Keratinocyte (primary cell): ENCODE measurements around the gene PTCHD1. TPM values are rescaled to one million over a fixed set of nuclear protein-coding genes. Genes with fewer than 3 reads are reported as not detected.

Experiments
- DNase-seq: peaks from one replicate; pipeline ENCODE4 v3.0.0-alpha.2; 2011; ENCODE audit warnings: low read depth, missing footprints, low spot score
- FAIRE-seq: peaks from 2 replicates; lab custom pipeline; 2011; peaks lifted over from hg19 to GRCh38; lab: Jason Lieb, UNC
- H2AFZ ChIP-seq: 2 replicates; pipeline ENCODE4 v1.6.0; 2012; ENCODE audit warnings: low read length, control low read depth, inconsistent platforms; ENCODE audit not compliant: control insufficient read depth
- H3K27ac ChIP-seq: 2 replicates; pipeline ENCODE4 v1.5.1; 2011; ENCODE audit warnings: low read length; ENCODE audit not compliant: control insufficient read depth, insufficient read depth
- H3K27me3 ChIP-seq: 3 replicates; pipeline ENCODE4 v1.6.0; 2011; ENCODE audit warnings: low read length; ENCODE audit not compliant: control insufficient read depth, insufficient read depth; ENCODE audit errors: extremely low read depth
- H3K36me3 ChIP-seq, 2 experiments: 2 replicates in 1 of 2; 3 replicates in 1 of 2; pipeline ENCODE4 v1.5.1; 2011; ENCODE audit warnings: low read length in 2 of 2, mild to moderate bottlenecking in 1 of 2; ENCODE audit not compliant: control insufficient read depth in 2 of 2, insufficient read depth in 2 of 2; ENCODE audit errors: extremely low read depth in 1 of 2
- H3K4me1 ChIP-seq: 3 replicates; pipeline ENCODE4 v1.5.1; 2011; ENCODE audit warnings: low read length; ENCODE audit not compliant: control insufficient read depth, insufficient read depth; ENCODE audit errors: extremely low read depth
- H3K4me2 ChIP-seq: 3 replicates; pipeline ENCODE4 v1.6.0; 2011; ENCODE audit warnings: low read depth, low read length; ENCODE audit not compliant: control insufficient read depth, insufficient read depth; ENCODE audit errors: extremely low read depth
- H3K4me3 ChIP-seq, 3 experiments: fragments of 200-600 bp in 1 of 3; sonication (generic) in 1 of 3; 2 replicates in 2 of 3; 3 replicates in 1 of 3; pipeline ENCODE4 v1.5.1; 2011 to 2016; ENCODE audit warnings: low read length in 3 of 3, mild to moderate bottlenecking in 3 of 3, control low read depth in 2 of 3, inconsistent platforms in 1 of 3, low read depth in 1 of 3, mixed read lengths in 1 of 3, mixed run types in 1 of 3, moderate library complexity in 1 of 3; ENCODE audit not compliant: control insufficient read depth in 2 of 3, insufficient read depth in 2 of 3; ENCODE audit errors: extremely low read depth in 1 of 3
- H3K79me2 ChIP-seq: 2 replicates; pipeline ENCODE4 v1.6.0; 2012; ENCODE audit warnings: low read length; ENCODE audit not compliant: control insufficient read depth, insufficient read depth
- H3K9ac ChIP-seq: 3 replicates; pipeline ENCODE4 v1.6.0; 2011; ENCODE audit warnings: low read length; ENCODE audit not compliant: control insufficient read depth, insufficient read depth; ENCODE audit errors: extremely low read depth
- H3K9me1 ChIP-seq: 3 replicates; pipeline ENCODE4 v1.6.0; 2011; ENCODE audit warnings: low read length; ENCODE audit not compliant: control insufficient read depth, insufficient read depth; ENCODE audit errors: extremely low read depth
- H3K9me3 ChIP-seq: 2 replicates; pipeline ENCODE4 v1.5.1; 2012; ENCODE audit warnings: low read depth, low read length; ENCODE audit not compliant: control insufficient read depth
- H4K20me1 ChIP-seq: 3 replicates; pipeline ENCODE4 v1.6.0; 2011; ENCODE audit warnings: low read length; ENCODE audit not compliant: control insufficient read depth, insufficient read depth; ENCODE audit errors: extremely low read depth
- EZH2 ChIP-seq: IDR thresholded peaks from one replicate; pipeline ENCODE4 v1.6.1; 2012; ENCODE audit warnings: inconsistent platforms, mild to moderate bottlenecking, low read length, moderate library complexity
- dilution Hi-C: fragments of 300-500 bp; cut with MboI; formaldehyde crosslinking; loops from one replicate; pipeline ENCODE4 v1.7.0; 2020; ENCODE audit warnings: low sequenced_read_pairs; ENCODE audit not compliant: extremely low pct_ligation_motif_present
- polyA plus RNA-seq, 5 experiments: library from polyadenylated mRNA; depleted of rRNA in 3 of 5; stranded (reverse) in 3 of 5; stranded (forward) in 1 of 5; unstranded in 1 of 5; fragments of >200 nt; gene quantifications; 1 replicate in 1 of 5; 2 replicates in 3 of 5; 3 replicates in 1 of 5; pipeline versions ENCODE4 v1.2.1 to v1.2.3, GENCODE V29; 2011 to 2012; ENCODE audit warnings: missing spikeins in 2 of 5, low read depth in 1 of 5, low replicate concordance in 1 of 5
- TF ChIP-seq, protein P1 (sequence below), 3 experiments: IDR thresholded peaks in 1 of 3; conservative IDR thresholded peaks in 1 of 3; optimal IDR thresholded peaks in 1 of 3; 2 replicates in 2 of 3; 3 replicates in 1 of 3; pipeline versions ENCODE3 to v1.5.1; 2011; ENCODE audit warnings: low read length in 3 of 3, mild to moderate bottlenecking in 3 of 3, moderate library complexity in 2 of 3, control low read depth in 1 of 3, inconsistent platforms in 1 of 3; ENCODE audit not compliant: insufficient read depth in 2 of 3; ENCODE audit errors: extremely low read depth in 1 of 3

Gene PTCHD1
- polyA plus RNA-seq, 1 donor (not counting 4 experiments of a cell fraction or from before 2014, with no cell fraction given): not detected

DNA sequence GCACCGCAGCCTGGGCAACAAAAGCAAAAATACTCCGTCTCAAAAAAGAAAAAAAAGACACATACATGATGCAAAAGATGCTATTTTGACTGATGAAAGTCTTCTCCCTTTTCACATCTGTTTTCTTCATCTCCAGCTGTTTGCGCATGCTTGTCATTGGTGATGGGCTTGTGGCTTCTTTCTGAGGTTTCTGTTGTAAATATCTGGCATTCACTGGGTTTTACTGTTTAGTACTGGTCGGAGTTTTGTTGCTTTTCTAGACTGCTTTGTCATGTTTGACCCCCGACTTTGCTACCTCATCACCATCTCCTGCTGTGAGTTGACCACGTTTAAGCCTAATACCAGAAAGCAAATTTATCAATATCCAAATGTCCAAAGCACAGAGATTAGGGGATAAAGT is 34.4 kb downstream of the PTCHD1 start:
- Histone ChIP-seq H3K27me3 (no peaks in the 10 kb centered on the region), H3K4me1 (peaks cover 10% of the 10 kb centered on the region), H3K9me3 (no peaks in the 10 kb centered on the region), H3K9me1 (no peaks in the 10 kb centered on the region), H3K4me3 (no peak overlapping the region), H4K20me1 (no peaks in the 10 kb centered on the region), H3K79me2 (no peaks in the 10 kb centered on the region), H3K27ac (no peak overlapping the region), H3K9ac (no peak overlapping the region), H2AFZ (no peak overlapping the region), H3K4me2 (no peak overlapping the region), H3K36me3 (no peaks in the 10 kb centered on the region)
- FAIRE-seq: no peak
- DNase-seq: no peak
- dilution Hi-C loops: no loop called here
- no peak for TF ChIP-seq EZH2
- TF ChIP-seq, protein P1, sequence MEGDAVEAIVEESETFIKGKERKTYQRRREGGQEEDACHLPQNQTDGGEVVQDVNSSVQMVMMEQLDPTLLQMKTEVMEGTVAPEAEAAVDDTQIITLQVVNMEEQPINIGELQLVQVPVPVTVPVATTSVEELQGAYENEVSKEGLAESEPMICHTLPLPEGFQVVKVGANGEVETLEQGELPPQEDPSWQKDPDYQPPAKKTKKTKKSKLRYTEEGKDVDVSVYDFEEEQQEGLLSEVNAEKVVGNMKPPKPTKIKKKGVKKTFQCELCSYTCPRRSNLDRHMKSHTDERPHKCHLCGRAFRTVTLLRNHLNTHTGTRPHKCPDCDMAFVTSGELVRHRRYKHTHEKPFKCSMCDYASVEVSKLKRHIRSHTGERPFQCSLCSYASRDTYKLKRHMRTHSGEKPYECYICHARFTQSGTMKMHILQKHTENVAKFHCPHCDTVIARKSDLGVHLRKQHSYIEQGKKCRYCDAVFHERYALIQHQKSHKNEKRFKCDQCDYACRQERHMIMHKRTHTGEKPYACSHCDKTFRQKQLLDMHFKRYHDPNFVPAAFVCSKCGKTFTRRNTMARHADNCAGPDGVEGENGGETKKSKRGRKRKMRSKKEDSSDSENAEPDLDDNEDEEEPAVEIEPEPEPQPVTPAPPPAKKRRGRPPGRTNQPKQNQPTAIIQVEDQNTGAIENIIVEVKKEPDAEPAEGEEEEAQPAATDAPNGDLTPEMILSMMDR (optimal IDR thresholded peaks at IDR 0.05 in 1 of 3, IDR thresholded peaks at IDR 0.05 in 1 of 3, conservative IDR thresholded peaks at IDR 0.05 in 1 of 3; ENCODE audit: extremely low read depth in 1 of 3, insufficient read depth in 2 of 3, low read length in 3 of 3): no peak

DNA sequence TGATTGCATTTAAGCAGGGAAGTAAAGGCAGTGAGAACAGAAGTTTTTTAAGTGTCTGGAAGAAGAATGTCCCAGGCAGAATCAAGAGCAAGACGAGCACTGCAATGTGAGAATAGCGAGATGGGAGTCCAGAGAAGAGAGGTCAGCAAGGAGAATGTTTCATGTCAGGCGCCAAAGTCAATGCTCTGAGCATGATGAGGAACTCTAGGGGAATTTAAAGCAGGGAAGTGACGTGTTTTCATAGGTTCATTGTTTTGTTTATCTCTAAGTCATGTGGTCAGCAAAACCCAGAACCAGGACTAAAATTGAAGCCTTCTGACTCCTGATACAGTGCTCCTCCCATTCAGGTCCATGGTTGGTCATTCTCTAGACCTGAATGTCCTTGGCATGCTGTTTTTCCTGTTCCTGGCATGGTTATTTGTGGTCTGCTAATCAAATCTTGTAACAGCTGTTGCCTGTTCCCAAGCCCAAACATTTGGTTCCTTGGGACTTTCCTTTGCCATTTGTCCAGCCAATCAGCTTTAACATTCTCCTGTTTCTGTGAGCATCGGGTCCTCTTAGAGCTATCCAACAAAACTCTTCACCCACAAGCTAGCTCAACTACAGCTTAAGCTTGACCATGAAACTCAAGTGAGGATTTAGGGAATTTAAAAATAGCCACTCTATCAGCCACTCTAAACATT is 37.7 kb downstream of the PTCHD1 start:
- Histone ChIP-seq H3K4me2 (no peak overlapping the region), H2AFZ (no peak overlapping the region), H3K27me3 (no peaks in the 10 kb centered on the region), H3K4me3 (no peak overlapping the region), H3K4me1 (peaks cover 13% of the 10 kb centered on the region), H3K9me3 (no peaks in the 10 kb centered on the region), H4K20me1 (no peaks in the 10 kb centered on the region), H3K79me2 (no peaks in the 10 kb centered on the region), H3K9ac (no peak overlapping the region), H3K27ac (no peak overlapping the region), H3K9me1 (no peaks in the 10 kb centered on the region), H3K36me3 (no peaks in the 10 kb centered on the region)
- dilution Hi-C loops: no loop called here
- no peak for TF ChIP-seq EZH2
- TF ChIP-seq, protein P1 (optimal IDR thresholded peaks at IDR 0.05 in 1 of 3, IDR thresholded peaks at IDR 0.05 in 1 of 3, conservative IDR thresholded peaks at IDR 0.05 in 1 of 3; ENCODE audit: extremely low read depth in 1 of 3, insufficient read depth in 2 of 3, low read length in 3 of 3): no peak
- DNase-seq: no peak
- FAIRE-seq: no peak
